HTERT RPE-1 (cell line): ENCODE results near the gene SZT2.
"Not testable (repeated sequence)": the region's sequence is repeated elsewhere in the genome, so short reads cannot be mapped to it uniquely, and the experiment has no call there.

Source experiments
- in situ Hi-C: fragments of 300-500 bp; cut with MboI; formaldehyde crosslinking; loops from 4 replicates; pipeline ENCODE4 v1.14.3; 2020; ENCODE audit warnings: low sequenced_read_pairs

SZT2 gene

DNA sequence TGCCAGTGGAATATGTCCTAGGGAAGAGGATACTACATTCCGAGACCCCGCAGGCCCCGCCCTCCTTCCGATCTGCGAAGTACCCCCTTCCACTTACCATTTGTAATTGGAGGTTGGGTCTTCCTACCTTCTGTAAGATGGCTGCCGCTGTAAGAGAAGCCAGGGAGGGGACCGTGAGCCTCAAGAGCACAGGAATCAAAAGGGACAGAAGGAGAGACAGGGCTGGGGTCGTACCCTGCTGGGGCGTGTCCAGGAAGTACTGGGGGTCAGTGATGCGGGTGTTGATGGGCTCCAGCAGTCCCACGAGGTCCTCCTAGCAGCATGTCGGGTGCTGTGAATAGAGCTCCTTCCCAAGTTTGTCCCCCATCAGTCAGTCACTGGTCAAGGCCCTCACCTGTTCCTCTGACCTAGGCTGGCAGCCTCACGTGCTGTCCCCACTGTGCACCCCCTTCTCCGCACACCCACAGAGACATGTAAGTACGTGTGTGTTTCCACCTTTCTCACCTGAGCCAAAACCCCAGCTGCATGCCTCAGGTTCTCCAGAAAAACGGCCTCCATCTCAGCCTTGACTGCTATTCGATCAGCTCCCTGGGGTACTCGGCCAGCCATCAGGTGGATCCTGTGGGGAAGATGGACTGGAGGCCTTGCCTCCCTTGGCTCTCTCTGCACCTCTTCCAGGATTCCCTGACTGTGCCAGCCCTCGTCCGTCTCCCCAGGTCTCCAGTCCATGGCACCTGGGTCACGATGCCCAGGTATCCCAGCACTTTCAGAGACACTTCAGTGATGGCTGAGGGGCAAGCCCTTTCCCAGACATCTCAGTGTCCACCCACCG lies 62.2 kb downstream of the SZT2 start:
- in situ Hi-C loops: no loop called here

DNA sequence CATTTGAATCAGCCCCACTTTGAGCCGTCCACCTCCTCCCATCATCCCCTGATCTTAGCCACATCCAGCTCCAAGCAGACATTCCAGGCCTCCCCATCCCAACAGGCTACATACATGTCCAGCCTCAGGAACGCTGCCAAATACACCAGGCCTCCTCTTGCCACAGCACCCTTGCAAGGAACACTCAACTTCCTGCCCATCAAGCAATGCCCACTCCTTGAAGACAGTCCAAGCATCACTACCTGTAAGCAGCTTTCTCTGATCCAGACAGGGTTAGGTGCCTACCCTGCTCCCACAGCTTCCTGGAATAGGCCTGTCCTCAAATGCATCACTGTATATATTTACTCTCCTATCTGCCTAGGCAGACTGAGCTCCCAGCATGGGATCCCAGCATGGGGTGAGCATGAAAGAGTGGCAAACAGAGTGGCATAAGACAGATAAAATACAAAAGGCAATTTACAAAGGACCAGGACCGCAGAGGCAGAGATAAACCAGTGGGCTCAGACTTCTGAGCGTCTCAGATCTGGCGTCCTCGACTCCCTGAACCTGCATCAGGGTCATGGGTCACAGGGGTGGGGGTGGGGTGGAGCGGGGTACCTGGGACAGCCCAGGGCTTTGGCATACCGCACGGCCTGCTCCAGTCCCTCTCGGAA lies 63.2 kb downstream of the SZT2 start:
- in situ Hi-C loops: no loop called here

DNA sequence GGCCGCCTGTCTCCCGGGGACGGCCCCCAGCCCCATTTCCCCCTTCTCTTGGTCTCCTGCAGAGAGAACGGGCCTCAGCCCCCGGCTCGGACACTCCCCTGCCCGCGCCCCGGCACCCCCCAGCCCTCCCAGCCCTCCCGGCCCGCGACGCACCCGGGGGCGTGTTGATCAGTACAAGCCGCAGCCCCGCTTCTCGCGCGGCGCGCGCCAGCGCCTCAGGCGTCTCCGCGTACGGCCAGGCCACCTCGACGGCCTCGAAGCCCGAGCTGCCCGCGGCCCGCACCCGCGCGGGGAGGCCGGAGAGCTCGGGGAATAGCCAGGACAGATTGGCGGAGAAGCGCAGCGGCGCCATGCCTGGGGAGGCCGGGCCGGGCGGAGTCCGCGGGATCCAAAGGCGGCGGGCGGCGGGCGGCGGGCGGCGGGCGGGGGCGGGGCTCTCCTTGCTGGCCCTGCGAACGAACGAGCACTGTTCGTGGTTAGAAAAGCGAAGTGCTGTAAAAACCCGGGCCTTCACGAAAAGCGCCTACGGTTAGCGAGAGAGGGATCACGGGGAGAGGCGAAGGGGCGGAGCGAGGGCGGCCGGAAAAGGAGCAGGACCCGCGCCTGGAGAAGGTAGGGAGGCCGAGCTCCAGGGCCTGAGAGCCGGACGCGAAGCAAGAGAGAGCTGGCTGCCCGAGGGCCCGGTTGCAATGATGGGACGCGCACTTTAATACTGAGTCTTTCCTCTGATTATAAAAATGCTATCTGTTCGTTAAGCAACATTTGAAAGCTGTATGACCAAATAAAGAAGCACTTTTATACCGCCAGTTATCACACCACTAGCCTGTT lies 64.0 kb downstream of the SZT2 start, which contains the start of gene HYI:
Gene HYI (minus strand): TSS at position 490 of the 828 bp plus-strand sequence. CDS start 138 bp downstream, at position 352.
- in situ Hi-C loops: no loop called here

DNA sequence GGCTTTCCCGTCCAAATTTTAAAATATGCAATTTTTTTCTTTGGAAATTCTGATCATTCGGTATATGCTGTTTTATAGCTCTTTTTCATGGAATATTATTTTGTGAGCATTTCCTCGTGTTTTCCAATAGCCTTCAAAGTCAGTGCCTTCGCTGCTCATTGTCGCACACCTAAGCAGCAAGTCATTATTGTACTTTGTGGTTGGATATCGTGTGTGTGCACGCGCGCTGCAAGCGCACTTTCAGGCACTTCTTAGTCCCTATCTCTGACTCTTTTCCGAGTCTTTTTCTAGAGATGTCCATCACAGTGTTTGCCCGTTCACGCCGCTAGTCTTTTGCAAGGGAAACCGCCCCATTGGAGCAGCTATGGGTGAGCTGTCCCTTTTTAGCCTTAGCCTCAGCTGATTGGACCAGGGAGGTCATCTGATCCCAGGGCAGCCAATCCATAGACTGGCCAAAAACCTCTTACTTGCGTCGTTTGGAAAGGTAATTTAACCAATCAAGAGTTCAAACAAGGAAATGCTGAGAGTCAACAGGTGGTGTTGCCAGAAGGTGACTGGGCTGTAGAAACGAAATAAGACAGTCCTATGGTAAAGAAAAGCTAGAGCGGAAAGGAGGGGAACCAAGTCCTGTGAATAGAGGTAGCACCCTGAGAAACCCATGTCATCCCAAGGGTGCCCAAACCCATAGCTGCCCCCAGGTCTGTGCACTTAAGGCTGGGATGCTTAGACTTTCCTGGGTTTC lies 64.7 kb downstream of the SZT2 start:
- in situ Hi-C loops: no loop called here

DNA sequence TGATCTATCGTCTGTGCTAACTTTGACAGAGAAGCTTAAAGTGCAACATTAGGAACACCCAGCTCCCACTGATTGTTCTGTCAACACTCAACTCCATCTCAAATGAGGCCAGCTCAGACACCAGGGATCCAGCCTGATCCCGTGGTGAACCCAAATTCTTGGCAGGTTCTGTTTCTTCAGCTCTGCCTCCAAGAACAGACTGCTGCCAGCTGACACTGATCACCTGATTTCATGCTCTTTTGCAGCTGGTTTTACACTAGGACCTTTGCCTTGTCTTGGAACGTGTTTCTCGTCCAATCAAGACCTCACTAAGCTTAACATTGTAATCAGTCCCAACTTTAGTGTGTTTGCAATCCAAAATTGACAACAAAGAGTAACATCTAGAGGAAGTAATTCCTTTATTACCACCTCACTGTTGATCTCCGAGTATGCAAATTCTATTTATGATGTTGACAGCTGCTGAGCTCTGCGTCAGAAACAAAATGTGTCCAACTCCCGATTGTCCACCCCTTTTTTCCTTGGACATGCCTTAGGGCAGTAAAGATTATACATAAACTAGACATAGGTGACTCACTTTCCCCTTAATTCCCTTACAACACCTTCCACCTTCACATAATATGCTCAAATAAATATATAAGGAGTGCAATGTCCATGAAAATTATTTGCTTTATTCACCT lies 65.7 kb downstream of the SZT2 start:
- in situ Hi-C loops: no loop called here

DNA sequence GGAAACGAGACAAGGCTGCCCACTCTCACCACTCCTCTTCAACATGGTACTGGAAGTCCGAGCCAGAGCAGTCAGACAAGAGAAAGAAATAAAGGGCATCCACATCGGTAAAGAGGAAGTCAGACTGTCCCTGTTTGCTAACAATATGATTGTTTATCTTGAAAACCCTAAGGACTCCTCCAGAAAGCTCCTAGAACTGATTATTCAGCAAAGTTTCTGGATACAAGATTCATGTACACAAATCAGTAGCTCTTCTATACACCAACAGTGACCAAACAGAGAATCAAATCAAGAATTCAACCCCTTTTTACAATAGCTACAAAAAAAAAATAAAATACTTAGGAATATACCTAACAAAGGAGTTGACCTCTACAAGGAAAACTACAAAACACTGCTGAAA lies 68.7 kb downstream of the SZT2 start:
- in situ Hi-C loops: not testable (repeated sequence)

DNA sequence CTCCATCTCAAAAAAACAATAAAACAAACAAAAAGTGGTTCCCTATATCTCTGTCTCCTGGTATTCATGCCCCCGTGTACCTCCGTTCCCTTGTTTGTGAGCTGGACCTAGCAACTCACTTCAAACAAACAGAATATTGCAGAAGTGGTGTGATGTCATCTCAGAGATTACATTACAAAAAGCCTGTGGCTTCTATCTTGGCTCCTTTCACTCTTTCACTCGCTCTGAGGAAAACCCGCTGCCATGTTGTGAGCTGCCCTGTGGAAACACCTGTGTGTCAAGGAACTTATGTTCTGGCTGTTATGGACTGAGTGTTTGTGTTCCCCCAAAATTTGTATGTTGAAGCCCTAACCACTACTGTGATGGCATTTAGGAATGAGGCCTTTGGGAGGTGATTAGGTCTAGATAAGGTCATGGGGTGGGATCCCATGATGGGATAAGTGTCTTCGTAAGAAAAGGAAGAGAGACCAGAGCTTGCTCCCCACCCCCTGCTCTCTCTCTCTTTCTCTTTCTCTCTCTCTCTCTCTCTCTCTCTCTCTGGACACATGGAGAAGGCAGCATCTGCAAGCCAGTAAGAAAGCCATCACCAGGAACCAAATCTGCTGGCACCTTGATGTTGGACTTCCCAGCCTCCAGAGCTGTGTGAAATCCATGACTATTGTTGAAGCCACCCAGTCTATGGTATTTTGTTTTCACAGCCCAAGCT lies 71.4 kb downstream of the SZT2 start:
- in situ Hi-C loops: no loop called here

DNA sequence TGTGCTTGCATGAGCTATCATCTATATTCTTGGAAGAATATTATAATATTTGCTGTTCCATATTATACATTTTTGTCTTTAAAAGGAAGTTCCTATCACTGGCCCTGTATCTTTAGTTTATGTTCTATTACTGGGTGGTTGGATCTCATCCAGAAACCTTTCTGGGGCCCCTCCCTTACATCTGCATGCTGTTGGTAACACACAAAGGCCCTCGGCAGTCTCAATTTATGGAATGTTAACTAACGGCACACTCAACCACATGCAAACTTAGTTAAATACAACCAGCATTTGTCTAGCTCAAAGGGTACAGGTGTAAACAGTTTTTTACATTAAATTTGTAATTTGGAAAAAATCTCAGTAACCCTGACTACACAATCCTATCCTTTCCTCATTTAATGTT lies 73.8 kb downstream of the SZT2 start:
- in situ Hi-C loops: no loop called here

DNA sequence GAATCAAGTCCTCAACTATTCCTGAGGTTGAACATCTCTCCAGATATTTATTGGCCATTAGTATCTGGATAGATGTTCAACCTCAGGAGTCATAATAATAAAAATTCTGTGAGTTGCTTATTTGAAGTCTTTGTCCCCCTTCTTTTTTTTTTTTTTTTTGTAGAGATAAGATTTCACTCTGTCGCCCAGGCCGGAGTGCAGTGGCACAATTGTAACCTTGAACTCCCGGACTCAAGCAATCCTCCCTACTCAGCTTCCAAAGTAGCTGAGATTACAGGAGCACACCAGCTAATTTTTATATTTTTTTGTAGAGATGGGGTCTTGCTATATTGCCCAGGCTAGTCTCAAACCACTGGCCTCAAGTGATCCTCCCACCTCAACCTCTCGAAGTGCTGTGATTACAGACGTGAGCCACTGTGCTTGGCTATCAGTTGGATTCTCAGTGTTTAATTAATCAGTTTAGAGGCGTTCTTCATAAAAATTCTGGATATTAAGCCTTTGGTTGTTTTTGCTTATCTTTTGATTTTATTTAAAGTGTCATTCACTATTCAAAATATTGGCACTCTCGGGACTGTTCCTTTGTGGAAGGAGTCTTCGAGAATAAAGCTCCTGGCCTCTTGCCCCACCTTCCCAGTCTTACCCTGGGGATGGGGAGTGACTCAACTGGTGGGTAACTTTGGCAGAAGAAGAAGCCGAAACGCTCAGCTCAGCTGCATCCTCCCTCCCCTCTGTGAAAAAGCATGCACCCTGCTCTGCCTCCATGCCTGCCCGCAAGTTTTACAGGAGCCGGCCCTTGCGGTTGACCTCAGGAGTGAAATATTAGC lies 75.2 kb downstream of the SZT2 start:
- in situ Hi-C loops: no loop called here

DNA sequence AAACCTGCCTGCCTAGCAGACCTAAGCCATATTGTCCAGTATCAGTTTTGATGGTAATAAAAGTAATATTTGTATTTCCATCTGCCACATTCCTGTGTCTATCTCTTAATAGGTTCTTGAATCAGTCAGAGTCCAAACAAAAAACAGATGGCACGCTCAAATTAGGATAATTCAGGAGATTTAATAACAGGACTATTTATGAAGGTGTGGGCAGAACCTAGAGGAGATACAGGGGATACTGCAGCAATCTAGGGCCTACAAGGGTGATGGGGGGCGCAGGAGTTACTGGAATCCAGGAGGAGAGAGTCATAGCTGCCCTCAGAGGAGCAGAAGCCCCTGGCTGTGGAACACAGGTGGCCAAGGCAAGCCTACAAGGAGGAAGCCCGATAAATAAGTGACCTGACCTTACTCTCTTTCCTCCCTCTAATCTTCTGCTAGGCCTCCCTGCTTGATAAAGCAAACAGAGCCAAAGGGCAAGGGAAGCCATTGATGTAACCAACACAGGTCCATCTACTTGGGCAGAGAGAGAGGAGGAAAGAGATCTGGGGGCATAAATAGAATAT lies 75.9 kb downstream of the SZT2 start:
- in situ Hi-C loops: no loop called here

DNA sequence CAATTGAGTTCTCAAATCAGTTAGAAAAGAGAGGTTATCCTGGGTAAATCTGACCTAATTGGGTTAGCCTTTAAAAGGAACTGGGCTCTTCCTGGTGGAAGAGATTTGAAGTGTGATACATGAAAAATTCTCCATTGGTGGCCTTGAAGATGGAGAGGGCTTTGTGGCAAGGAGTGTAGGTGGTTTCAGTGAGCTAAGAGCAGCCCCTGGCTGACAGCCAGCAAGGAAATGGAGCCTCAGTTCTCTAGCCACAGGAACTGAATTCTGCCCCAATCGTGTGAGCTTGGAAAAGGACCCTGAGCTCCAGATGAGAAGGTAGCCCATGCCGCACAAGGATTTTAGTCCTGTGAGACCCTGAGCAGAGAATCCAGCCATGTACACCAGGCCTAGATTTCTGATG lies 76.7 kb downstream of the SZT2 start:
- in situ Hi-C loops: no loop called here

DNA sequence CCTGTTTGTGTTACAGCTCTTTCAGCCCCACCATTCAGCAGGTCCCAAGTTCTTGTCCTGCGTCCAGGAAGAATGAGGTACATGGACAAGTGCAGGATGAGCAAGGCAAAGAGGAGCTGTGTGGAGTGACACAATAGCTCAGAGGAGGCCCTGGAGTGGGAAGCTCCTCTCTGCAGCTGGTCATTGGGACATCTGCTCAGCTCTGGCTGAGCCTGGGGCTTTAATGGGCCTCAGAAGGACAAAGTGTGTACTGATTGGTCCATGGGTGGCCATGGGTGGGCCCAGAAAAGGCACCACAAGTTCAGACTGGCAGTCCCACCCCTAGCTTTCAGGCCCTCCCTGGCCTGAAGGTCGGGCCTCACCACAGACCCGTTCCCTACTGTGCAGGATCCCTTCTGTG lies 78.7 kb downstream of the SZT2 start:
- in situ Hi-C loops: no loop called here

DNA sequence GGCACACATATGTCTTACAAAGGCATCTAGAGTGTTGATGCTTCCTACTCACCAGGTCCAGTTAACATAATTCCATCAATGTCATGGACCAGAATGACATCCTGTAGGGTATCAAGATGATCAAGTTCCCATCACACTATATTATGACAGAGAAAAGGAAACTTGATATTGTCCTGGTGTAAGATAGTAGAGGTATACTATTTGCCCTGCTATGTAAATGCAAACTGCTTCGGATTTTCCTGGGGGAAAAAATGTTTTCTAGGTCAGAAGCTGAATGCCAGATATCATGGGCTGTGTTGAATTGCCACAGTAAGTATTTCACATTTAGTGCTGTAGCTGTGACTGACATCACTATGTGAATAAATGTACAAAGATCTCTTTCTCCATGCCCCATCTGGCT lies 80.2 kb downstream of the SZT2 start:
- in situ Hi-C loops: no loop called here

DNA sequence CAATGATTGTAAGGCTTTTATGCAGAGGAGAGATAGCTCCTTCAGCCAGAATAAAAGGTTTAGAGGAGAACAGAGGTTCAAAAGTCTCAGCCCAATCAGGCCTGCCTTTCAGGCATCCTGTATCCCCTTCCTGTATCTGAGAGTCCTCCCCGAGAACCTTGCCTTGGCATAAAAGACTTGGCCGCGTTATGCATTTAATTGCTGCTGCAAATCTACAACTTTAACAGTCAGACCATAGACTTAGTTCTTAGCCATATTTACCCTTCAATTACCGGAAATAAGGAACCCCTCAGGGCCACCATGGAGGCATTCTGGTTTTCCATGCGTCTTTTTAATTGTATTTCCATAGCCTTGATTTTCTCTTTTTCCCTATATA lies 82.4 kb downstream of the SZT2 start:
- in situ Hi-C loops: no loop called here

DNA sequence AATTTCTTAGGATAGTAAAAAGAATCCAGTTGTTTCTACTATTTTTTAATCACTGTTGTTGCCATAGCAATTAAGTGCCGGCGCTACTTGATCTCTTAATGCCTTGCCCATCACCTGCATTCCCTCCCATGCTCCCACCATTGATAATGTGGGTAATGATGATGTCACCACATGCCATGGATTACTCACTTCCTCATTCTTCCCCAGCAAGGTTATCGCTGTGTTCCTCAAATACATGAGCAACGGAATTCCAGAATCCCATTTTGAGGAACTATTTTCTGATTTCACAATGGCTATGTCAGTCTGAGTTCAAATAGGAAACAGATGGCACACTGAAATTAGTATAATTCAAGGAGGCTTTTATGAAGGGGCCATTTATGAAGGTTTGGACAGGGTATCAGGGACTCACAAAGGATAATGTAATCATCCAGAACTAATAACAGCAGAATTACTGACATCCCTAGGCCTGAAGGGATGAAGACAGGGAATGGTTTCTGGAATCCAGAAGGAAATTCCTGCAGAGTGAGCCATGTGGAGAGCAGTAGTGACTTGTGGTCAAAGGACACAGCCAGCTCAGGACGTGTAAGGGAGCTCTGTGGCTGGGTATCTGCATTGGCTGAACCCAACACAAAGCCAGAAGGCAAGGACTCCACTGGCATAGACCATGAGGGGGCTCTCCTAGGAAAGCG lies 82.9 kb downstream of the SZT2 start:
- in situ Hi-C loops: not testable (repeated sequence)

DNA sequence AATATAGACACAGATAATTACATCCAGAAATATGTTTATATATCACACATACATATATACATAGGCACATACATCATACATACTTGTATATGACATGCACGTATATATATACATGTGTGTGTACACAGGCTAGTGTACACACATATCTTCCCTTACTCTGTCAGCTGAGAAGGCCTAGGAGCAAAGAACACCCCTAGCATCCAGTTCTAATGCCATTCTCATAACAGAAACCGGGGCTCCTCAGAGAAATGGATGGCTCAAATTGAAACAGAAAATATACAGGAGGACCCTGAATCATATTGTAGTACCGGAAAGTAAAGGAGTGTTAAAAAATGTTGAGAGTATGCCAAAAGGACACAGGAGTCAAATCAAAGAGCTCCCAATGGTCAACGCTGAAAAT lies 83.8 kb downstream of the SZT2 start:
- in situ Hi-C loops: no loop called here

DNA sequence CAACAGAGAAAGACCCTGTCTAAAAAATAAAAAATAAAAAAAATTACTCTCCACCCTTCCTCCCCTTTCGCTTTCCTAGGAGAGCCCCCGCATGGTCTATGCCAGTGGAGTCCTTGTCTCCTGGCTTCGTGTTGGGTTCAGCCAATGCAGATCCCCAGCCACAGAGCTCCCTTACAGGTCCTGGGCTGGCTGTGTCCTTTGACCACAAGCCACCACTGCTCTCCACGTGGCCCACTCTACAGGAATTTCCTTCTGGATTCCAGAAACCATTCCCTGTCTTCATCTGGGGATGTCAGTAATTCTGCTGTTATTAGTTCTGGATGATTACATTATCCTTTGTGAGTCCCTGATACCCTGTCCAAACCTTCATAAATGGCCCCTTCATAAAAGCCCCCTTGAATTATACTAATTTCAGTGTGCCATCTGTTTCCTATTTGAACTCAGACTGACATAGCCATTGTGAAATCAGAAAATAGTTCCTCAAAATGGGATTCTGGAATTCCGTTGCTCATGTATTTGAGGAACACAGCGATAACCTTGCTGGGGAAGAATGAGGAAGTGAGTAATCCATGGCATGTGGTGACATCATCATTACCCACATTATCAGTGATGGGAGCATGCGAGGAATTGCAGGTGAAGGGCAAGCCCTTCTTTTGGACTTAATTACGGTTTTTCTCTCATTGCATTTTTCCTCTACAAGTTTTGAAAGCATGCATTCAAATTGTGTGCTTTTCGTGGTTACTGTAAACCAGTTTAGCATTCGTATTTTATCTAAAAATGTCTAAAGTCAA lies 86.1 kb downstream of the SZT2 start:
- in situ Hi-C loops: not testable (repeated sequence)
